Activated CD4-positive, alpha-beta memory T cell treated with anti-CD3 and anti-CD28 coated beads, Interleukin-2, amount 10 ng/mL, durations not matched to agents 7 days and 5 days (primary cell): ENCODE measurements around the gene SLC1A3. TPM values are rescaled to one million over a fixed set of nuclear protein-coding genes. Genes with fewer than 3 reads are reported as not detected.

Source experiments
- CTCF ChIA-PET: fragments of 350-600 bp; sonication (Branson Sonifier 250); formaldehyde crosslinking; loops from one replicate; lab custom pipeline; 2021; ENCODE audit warnings: antibody characterized with exemption, inconsistent platforms; lab: Charles Lee
- POLR2A ChIA-PET: fragments of 350-600 bp; sonication (Branson Sonifier 250); formaldehyde crosslinking; loops from one replicate; lab custom pipeline; 2021; ENCODE audit warnings: antibody characterized with exemption; lab: Charles Lee
- DNase-seq: peaks from one replicate; pipeline ENCODE4 v3.0.0-alpha.2; 2020
- H3K27ac Mint-ChIP-seq: one replicate; pipeline ENCODE4 v1.8.0; 2021; ENCODE audit warnings: mild to moderate bottlenecking, mixed read lengths
- H3K27me3 Mint-ChIP-seq: one replicate; pipeline ENCODE4 v1.8.0; 2021; ENCODE audit warnings: mixed read lengths
- H3K36me3 Mint-ChIP-seq: one replicate; pipeline ENCODE4 v1.8.0; 2021; ENCODE audit warnings: low read depth, mixed read lengths
- H3K4me1 Mint-ChIP-seq: one replicate; pipeline ENCODE4 v1.8.0; 2021; ENCODE audit warnings: mixed read lengths
- H3K4me3 Mint-ChIP-seq: one replicate; pipeline ENCODE4 v1.8.0; 2021; ENCODE audit warnings: mild to moderate bottlenecking, mixed read lengths
- H3K9me3 Mint-ChIP-seq: one replicate; pipeline ENCODE4 v1.8.0; 2021; ENCODE audit warnings: mixed read lengths
- total RNA-seq, 2 experiments: library from RNA; stranded (reverse); gene quantifications; one replicate each; pipeline ENCODE4 v1.2.3, GENCODE V29; 2021

The SLC1A3 gene
- total RNA-seq, 2 experiments from 2014 or later = not detected

- H3K36me3 Mint-ChIP-seq = no peaks in the 10 kb centered on the region
- peaks cover 15% of the 10 kb centered on the region for H3K27me3 Mint-ChIP-seq
- POLR2A ChIA-PET = no interaction called here
- H3K4me1 Mint-ChIP-seq = no peaks in the 10 kb centered on the region
- CTCF ChIA-PET = no interaction called here
- H3K4me3 Mint-ChIP-seq = no peak overlapping the region
- no peak for DNase-seq
- H3K27ac Mint-ChIP-seq = no peak overlapping the region
- H3K9me3 Mint-ChIP-seq = no peaks in the 10 kb centered on the region
Measured at GRCh38 chr5:36680066-36680465, 73.7 kb downstream of the SLC1A3 start.

- POLR2A ChIA-PET = no interaction called here
- no peak overlapping the region for H3K27ac Mint-ChIP-seq
- H3K36me3 Mint-ChIP-seq = no peaks in the 10 kb centered on the region
Measured at GRCh38 chr5:36681711-36682110, 75.3 kb downstream of the SLC1A3 start.

GRCh38 chr5:36682499-36682898, 76.1 kb downstream of the SLC1A3 start:
- no peaks in the 10 kb centered on the region for H3K4me1 Mint-ChIP-seq
- no peaks in the 10 kb centered on the region for H3K9me3 Mint-ChIP-seq
- DNase-seq = no peak
- H3K36me3 Mint-ChIP-seq = no peaks in the 10 kb centered on the region
- no peak overlapping the region for H3K4me3 Mint-ChIP-seq
- peaks cover 6% of the 10 kb centered on the region for H3K27me3 Mint-ChIP-seq
- POLR2A ChIA-PET = no interaction called here
- no peak overlapping the region for H3K27ac Mint-ChIP-seq
- CTCF ChIA-PET = interaction anchor here (0.9 kb wide), 1 partner anchor 10 kb away, joined by 3 read pairs; no protein-coding TSS in a partner anchor

More at GRCh38 chr5:36681711-36682110, 75.3 kb downstream of the SLC1A3 start:
- Mint-ChIP-seq H3K9me3 (no peaks in the 10 kb centered on the region), H3K4me1 (no peaks in the 10 kb centered on the region), H3K4me3 (no peak overlapping the region), H3K27me3 (peaks cover 9% of the 10 kb centered on the region)
- DNase-seq = no peak
- CTCF ChIA-PET = no interaction called here

GRCh38 chr5:36683821-36684434, 77.5 kb downstream of the SLC1A3 start:
- no peak for DNase-seq
- H3K36me3 Mint-ChIP-seq = no peaks in the 10 kb centered on the region
- H3K9me3 Mint-ChIP-seq = no peaks in the 10 kb centered on the region
- no peaks in the 10 kb centered on the region for H3K4me1 Mint-ChIP-seq
- H3K27me3 Mint-ChIP-seq = peaks cover 6% of the 10 kb centered on the region
- H3K4me3 Mint-ChIP-seq = no peak overlapping the region
- no peak overlapping the region for H3K27ac Mint-ChIP-seq
- ChIA-PET POLR2A (no interaction called here), CTCF (no interaction called here)

- H3K27ac Mint-ChIP-seq = no peak overlapping the region
- CTCF ChIA-PET = interaction anchor here (3.6 kb wide), 1 partner anchor 10 kb away, joined by 16 read pairs; no protein-coding TSS in a partner anchor
- peaks cover 9% of the 10 kb centered on the region for H3K4me1 Mint-ChIP-seq
- H3K4me3 Mint-ChIP-seq = no peak overlapping the region
- peaks cover 14% of the 10 kb centered on the region for H3K27me3 Mint-ChIP-seq
- H3K9me3 Mint-ChIP-seq = no peaks in the 10 kb centered on the region
- POLR2A ChIA-PET = no interaction called here
- DNase-seq = no peak
- no peaks in the 10 kb centered on the region for H3K36me3 Mint-ChIP-seq
Measured at GRCh38 chr5:36685631-36686288, 79.4 kb downstream of the SLC1A3 start.

GRCh38 chr5:36686881-36687280, 80.5 kb downstream of the SLC1A3 start:
- no peaks in the 10 kb centered on the region for H3K9me3 Mint-ChIP-seq
- peaks cover 21% of the 10 kb centered on the region for H3K27me3 Mint-ChIP-seq
- ChIA-PET POLR2A (no interaction called here), CTCF (interaction anchor here (1.0 to 3.6 kb wide), 2 partner anchors 9 to 272 kb away, joined by 3 to 16 read pairs; no protein-coding TSS in a partner anchor)
- peaks cover 10% of the 10 kb centered on the region for H3K4me1 Mint-ChIP-seq
- DNase-seq = no peak
- H3K27ac Mint-ChIP-seq = no peak overlapping the region
- no peaks in the 10 kb centered on the region for H3K36me3 Mint-ChIP-seq
- no peak overlapping the region for H3K4me3 Mint-ChIP-seq

GRCh38 chr5:36688722-36689121, 82.3 kb downstream of the SLC1A3 start:
- CTCF ChIA-PET = interaction anchor here (1.4 kb wide), 1 partner anchor 11 kb away, joined by 4 read pairs; no protein-coding TSS in a partner anchor

GRCh38 chr5:36689225-36689624, 82.8 kb downstream of the SLC1A3 start:
- H3K27me3 Mint-ChIP-seq = peaks cover 27% of the 10 kb centered on the region
- H3K36me3 Mint-ChIP-seq = no peaks in the 10 kb centered on the region
- POLR2A ChIA-PET = interaction anchor here (0.6 kb wide), 1 partner anchor 922 kb away, joined by 3 read pairs; no protein-coding TSS in a partner anchor
- no peak overlapping the region for H3K4me3 Mint-ChIP-seq
- H3K9me3 Mint-ChIP-seq = no peaks in the 10 kb centered on the region
- H3K27ac Mint-ChIP-seq = no peak overlapping the region
- CTCF ChIA-PET = interaction anchor here (0.6 to 1.4 kb wide), 4 partner anchors 11 to 228 kb away, joined by 3 to 5 read pairs (median 4); no protein-coding TSS in a partner anchor
- peaks cover 10% of the 10 kb centered on the region for H3K4me1 Mint-ChIP-seq
- DNase-seq = no peak

More at GRCh38 chr5:36688722-36689121, 82.3 kb downstream of the SLC1A3 start:
- no peak overlapping the region for H3K4me3 Mint-ChIP-seq
- H3K27me3 Mint-ChIP-seq = peaks cover 27% of the 10 kb centered on the region
- H3K9me3 Mint-ChIP-seq = no peaks in the 10 kb centered on the region
- peaks cover 10% of the 10 kb centered on the region for H3K4me1 Mint-ChIP-seq
- no peak overlapping the region for H3K27ac Mint-ChIP-seq
- H3K36me3 Mint-ChIP-seq = no peaks in the 10 kb centered on the region
- POLR2A ChIA-PET = interaction anchor here (0.6 kb wide), 1 partner anchor 921 kb away, joined by 3 read pairs; no protein-coding TSS in a partner anchor
- DNase-seq = no peak

- no peak overlapping the region for H3K27ac Mint-ChIP-seq
- H3K36me3 Mint-ChIP-seq = no peaks in the 10 kb centered on the region
- H3K27me3 Mint-ChIP-seq = peaks cover 29% of the 10 kb centered on the region
- ChIA-PET POLR2A (no interaction called here), CTCF (interaction anchor here (0.6 to 2.1 kb wide), 29 partner anchors 8 to 611 kb away, joined by 3 to 21 read pairs (median 4); partner anchors contain the start of gene LMBRD2)
- H3K4me3 Mint-ChIP-seq = peak overlapping the region; percentile 74
- peaks cover 10% of the 10 kb centered on the region for H3K4me1 Mint-ChIP-seq
- peak; percentile 63 for DNase-seq
- no peaks in the 10 kb centered on the region for H3K9me3 Mint-ChIP-seq
Measured at GRCh38 chr5:36690041-36690961, 83.9 kb downstream of the SLC1A3 start.

GRCh38 chr5:36691226-36691625, 84.8 kb downstream of the SLC1A3 start:
- ChIA-PET CTCF (interaction anchor here (1.0 to 2.1 kb wide), 8 partner anchors 9 to 228 kb away, joined by 3 to 21 read pairs (median 4); no protein-coding TSS in a partner anchor), POLR2A (no interaction called here)
- H3K36me3 Mint-ChIP-seq = no peaks in the 10 kb centered on the region
- H3K4me3 Mint-ChIP-seq = no peak overlapping the region
- peaks cover 33% of the 10 kb centered on the region for H3K27me3 Mint-ChIP-seq
- H3K4me1 Mint-ChIP-seq = peaks cover 10% of the 10 kb centered on the region
- H3K27ac Mint-ChIP-seq = no peak overlapping the region
- no peaks in the 10 kb centered on the region for H3K9me3 Mint-ChIP-seq
- no peak for DNase-seq

- ChIA-PET POLR2A (no interaction called here), CTCF (interaction anchor here (1.4 to 2.1 kb wide), 3 partner anchors 8 to 39 kb away, joined by 3 to 21 read pairs (median 3); no protein-coding TSS in a partner anchor)
- H3K4me1 Mint-ChIP-seq = peaks cover 10% of the 10 kb centered on the region
- H3K27ac Mint-ChIP-seq = no peak overlapping the region
- peaks cover 34% of the 10 kb centered on the region for H3K27me3 Mint-ChIP-seq
- H3K4me3 Mint-ChIP-seq = no peak overlapping the region
- no peaks in the 10 kb centered on the region for H3K9me3 Mint-ChIP-seq
- no peaks in the 10 kb centered on the region for H3K36me3 Mint-ChIP-seq
- DNase-seq = no peak
Measured at GRCh38 chr5:36691696-36692371, 85.4 kb downstream of the SLC1A3 start.
